GM18507 (cell line): ENCODE data around the gene HOXD4.

Experiments
- DNase-seq: peaks from one replicate; pipeline ENCODE4 v3.0.0; 2011; ENCODE audit warnings: low read depth; ENCODE audit not compliant: insufficient read length; ENCODE audit errors: extremely low spot score
- FAIRE-seq: peaks from 2 replicates; lab custom pipeline; 2011; peaks lifted over from hg19 to GRCh38; lab: Jason Lieb, UNC

The HOXD4 gene

DNA sequence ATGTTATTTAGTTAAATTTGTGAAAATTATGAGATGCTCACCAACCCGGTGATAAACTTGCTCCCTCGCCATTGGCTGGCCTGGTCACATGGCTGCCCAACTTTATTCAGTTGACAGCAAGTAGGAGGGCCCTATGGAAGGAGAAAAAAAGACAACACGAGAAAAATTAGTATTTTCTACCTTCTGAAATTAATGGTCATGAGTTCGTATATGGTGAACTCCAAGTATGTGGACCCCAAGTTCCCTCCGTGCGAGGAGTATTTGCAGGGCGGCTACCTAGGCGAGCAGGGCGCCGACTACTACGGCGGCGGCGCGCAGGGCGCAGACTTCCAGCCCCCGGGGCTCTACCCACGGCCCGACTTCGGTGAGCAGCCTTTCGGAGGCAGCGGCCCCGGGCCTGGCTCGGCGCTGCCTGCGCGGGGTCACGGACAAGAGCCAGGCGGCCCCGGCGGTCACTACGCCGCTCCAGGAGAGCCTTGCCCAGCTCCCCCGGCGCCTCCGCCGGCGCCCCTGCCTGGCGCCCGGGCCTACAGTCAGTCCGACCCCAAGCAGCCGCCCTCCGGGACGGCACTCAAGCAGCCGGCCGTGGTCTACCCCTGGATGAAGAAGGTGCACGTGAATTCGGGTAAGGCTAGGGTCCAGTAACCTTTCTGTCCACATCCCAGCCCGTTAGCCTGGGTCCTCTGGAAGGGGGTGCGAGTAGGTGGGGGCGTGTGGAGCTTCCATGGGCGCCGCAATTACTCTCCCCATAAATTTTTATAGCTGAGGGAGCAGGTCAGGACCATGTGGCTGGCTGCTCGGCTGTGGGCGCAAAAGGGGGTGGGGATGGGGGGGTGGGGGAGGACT is at the start of gene HOXD4:
TSS of gene HOXD4 (plus strand) at position 109 of the 846 bp plus-strand sequence. CDS start at position 193, 84 bp downstream.
- FAIRE-seq (no peak), DNase-seq (no peak)

DNA sequence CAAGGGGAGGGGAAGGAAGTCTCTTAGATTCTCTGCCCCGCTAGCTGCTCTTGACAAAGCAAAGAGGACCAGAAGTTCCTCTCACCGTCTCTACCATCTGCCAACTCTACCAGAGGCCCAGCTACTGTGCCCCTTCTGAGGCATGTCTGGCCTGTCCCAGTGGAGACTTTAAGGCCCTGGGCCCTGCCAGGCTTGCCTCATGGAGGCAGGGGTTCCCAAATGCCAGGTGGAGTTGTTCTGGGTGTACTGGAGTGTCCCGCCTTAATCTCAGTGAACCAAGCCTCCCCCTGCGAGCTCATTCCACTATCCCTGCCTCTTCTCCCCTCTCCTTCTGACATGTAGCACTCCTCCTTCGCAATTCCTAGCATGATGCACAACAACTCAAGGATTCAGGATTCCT is 49.5 kb upstream of the HOXD4 start:
- FAIRE-seq (no peak), DNase-seq (no peak)

DNA sequence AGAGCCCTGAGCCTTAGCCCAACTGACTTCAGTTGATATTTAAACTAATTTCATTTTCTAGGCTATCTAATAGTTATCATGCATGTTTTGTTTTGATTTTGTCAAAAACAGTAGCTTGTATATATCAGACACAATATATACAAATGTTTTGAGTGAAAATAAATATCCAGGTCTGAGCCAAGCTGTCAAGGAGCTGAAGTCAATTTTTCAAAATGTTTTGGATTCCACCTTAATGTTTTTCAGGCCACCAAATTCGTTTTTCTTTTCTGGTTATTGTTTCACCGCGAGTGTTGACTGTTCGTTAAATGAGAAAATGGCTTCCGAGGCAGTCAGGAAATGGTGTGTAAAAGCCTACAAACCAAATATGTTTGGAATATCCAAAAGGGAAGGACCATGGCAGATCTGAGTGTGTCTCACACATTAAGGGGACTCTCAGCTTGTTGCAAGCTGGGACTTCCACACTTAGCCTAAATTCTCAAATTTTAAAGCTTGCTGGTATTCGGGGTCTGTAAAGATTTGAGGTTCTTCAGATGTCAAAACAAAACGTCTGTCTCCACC is 49.0 kb upstream of the HOXD4 start:
- FAIRE-seq = no peak
- DNase-seq = no peak

DNA sequence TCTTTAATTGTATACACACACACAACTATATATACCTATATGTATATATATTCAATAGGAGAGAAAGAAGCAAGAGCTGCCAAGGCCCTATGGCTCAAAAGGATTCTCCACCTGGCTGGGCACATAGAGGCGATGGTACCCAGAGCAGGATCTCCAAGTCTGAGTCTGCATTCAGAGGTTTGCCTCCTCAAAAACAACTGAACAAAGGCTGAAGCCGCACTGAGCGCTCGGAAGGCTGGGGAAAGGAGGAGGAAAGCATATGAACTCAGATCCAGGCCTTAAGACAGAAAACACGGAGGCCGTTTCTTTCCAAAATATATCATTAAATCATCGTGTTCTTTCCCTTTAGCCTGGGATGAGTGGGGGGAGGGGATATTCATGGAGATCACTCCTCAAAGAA is 48.2 kb upstream of the HOXD4 start:
- no peak for FAIRE-seq

DNA sequence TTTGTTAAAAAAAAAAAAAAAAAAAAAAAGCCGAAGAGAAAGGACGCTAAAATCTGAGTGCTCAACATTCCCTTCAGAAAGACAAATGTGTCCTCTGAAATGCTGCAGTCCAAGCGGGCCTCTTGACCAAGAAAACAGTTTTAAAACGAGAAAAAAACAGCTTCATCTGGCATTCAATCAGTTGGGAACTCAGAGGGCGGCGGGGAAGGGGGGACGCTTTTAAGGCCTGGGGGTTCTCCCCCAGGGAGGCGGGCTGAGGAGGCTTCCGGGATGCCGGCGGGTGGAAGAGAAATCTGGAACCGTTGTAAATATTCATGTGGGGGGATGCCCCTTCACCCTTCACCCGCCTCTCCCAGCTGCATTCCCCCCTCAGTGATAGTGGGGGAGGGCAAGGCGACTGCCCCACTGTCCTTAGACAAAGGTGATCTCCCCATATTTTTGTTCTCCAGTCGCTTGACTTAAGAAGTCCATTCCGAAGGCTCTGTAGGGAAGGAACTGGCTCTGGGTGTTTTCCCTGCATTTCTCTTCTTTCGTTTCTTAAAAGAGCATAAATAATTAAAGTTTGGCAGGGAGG is 47.5 kb upstream of the HOXD4 start:
- no peak for FAIRE-seq
- no peak for DNase-seq

More for the DNA sequence above, 48.2 kb upstream of the HOXD4 start:
- no peak for DNase-seq

DNA sequence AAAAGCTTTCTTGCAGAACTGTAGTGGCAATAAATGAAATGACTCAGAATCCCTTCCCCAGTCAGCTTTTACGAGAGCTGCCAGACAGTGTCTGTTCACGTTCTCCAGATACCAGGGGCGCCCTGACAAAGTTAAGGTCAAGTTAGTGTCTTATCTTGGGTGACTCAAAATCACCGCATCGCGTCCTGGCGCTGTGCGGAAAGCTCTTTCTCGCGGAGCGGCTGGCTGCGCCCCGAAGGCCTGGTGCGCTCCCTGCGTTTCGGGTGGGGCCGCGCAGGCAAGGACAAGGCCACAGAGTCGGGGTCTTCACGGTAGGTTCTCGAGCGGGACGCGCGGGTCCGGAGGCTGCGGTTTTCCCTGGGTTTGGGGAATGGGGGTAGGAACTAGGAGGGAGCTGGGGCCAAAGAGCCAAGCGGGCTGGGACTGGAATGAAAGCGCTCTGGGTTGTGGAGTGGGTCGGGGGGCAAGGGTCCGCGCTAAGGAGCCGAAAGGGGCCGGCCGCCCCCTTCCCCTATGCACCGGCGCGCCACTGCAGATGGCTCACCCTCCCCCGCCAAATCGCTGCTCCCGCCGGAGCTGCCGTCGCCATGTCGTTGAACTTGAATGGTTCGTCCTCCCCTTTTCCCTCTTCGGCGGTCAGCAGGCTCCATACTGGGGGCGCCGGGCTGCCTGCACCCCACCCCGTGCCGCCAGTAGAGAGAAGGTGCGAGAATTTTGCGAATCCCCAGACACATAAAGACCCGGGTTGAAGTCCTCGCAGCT is 46.9 kb upstream of the HOXD4 start:
- DNase-seq (no peak), FAIRE-seq (no peak)

DNA sequence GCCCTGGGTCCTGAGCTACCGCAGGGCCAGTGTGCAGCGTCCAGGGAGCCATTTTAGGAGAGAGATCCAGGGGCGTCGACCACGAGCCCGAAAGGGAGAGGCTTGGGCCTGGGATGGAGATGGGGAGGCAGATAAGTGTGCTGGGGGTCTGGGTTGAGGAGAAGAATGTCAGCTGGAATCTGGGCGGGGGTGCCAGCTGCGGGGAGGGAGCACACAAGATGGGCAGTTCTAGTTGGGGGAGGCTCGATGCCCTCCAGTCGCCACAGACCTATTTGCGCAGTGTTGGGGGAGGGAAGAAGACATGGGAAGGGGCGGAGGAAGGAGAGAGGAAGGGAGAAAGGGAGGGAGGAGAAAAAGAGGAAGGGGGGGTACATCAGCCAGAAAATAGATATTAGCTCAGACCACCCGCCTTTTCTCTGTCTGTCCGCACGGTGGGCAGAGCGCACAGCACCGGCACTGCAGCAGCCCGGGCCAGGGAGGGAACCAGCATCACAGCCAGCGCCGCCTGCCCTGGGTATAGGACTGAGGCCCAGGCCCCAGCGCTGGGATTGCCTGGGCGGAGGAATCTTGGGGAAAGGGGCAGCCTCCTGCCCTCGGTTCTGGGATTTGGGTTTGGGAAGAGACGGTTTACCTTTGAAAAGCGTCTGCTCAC is 46.1 kb upstream of the HOXD4 start:
- no peak for DNase-seq
- FAIRE-seq = no peak

DNA sequence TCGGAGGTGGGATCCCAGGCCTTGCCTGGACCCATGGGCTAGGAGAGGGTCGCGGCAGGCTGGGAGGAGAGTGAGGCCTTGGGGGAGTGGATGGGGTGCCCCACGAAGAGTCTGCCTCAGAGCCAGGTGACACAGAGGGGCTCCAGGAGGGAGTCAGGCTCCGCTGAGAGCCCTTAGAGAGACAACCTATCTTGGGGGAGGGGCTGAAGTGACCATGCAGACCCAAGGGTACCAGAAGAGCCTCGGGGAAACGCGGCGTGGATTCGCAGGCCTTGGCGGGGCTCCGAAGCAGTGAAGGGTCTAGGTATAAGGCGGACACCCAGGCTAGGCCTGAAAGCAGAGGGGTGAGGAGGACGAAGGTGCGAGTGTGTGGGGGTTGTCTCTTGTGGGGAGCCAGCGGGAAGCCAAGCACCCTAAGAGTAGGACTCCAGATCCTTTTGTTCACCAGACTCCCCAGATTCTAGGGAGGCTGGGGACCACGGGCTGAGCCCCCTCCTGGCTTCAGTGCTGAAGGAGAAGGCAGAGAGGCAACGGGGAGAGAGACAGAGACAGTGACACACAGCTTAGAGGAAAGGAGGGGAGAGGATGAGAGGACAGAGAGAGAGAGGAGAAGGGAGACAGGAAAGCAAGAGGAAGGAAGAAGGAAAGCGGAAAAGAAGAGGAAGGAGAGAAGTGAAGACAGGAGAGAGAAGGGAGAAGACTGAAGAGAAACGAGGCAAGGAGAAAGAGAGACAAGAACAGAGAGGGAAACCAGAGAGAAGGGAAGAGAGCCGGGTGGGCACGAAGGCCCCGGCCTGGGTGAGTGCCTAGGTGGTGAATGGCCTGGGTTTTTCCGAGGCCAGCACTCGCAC is 45.4 kb upstream of the HOXD4 start:
- FAIRE-seq = no peak
- DNase-seq = no peak

DNA sequence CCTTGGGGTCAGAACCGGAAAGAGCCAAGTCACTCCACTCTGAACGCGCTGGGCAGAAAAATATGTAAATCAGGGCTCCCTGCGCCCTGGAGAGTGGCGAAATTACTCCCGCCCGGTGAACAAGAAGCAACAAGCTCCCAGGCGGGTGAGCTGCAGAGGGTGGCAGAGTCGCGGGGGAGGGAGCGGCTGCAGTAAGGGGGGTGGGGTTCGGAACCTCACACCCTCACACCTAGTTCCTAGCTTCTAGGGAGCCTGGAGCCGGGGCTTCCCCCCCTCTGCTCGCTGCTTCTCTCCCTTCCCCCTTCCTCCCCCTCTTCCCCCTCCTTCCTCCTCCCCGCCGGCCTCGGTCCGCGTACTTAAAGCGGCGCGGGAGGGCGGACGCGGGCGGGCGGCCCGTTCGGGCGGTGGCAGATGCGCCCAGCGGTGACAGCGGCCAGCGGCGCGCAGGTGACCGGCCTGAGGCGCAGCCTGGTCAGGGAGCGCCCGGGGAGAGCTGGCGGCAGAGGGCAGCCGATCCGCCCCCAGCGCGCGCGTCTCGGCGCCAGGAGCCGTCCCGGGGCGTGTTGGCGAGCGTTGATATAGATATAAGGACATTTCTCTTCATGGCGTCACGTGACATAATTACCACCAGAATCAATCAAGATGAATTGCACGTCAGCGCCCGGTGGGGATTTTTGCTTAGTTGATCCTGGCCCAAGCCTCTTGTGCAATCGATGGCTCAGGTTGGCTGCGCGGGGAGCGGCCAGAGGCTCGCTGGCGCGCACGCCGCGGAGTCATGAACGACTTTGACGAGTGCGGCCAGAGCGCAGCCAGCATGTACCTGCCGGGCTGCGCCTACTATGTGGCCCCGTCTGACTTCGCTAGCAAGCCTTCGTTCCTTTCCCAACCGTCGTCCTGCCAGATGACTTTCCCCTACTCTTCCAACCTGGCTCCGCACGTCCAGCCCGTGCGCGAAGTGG is 44.5 kb upstream of the HOXD4 start, which contains the start of gene HOXD11:
TSS of gene HOXD11 (plus strand) at position 700 of the 959 bp plus-strand sequence. CDS start at position 776, 76 bp downstream.
- no peak for DNase-seq
- no peak for FAIRE-seq

DNA sequence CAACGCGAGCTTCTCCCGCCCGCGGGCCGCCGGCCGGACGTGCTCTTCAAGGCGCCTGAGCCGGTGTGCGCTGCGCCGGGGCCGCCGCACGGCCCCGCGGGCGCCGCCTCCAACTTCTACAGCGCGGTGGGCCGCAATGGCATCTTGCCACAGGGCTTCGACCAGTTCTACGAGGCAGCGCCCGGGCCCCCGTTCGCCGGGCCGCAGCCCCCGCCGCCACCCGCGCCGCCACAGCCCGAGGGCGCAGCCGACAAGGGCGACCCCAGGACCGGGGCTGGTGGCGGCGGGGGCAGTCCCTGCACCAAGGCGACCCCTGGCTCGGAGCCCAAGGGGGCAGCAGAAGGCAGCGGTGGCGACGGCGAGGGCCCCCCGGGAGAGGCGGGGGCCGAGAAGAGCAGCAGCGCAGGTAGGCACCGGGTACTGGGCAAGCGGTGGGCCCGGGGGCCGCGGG is 43.6 kb upstream of the HOXD4 start:
- DNase-seq = no peak
- no peak for FAIRE-seq

DNA sequence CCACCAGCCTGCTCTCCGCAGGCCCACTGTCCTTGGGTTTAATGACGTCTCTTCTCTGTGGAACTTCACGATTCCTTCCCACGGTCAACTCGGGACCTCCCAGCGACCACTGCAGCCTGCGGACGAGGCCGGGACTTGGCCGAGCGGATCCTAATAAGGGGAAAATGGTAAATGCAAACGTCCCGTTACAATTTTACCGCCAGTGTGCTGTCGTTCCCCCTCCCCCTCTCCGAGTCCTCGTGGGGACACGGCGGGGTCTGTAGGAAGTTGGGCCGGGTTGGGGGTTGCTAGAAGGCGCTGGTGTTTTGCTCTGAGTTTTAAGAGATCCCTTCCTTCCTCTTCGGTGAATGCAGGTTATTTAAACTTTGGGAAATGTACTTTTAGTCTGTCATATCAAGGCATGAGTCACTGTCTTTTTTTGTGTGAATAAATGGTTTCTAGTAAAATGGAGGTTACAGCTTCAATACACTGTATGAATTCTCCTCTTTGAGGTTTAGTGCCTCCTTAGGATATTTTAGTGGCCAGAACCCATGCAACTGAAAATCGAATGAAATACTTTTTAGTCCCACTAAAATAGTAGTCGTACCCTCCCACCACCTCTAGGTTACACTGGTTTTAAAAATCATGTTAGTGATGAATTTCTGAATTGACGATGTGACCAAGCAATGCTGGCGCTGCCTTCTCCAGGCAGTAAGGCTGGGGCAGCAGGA is 42.0 kb upstream of the HOXD4 start:
- DNase-seq (no peak), FAIRE-seq (no peak)

DNA sequence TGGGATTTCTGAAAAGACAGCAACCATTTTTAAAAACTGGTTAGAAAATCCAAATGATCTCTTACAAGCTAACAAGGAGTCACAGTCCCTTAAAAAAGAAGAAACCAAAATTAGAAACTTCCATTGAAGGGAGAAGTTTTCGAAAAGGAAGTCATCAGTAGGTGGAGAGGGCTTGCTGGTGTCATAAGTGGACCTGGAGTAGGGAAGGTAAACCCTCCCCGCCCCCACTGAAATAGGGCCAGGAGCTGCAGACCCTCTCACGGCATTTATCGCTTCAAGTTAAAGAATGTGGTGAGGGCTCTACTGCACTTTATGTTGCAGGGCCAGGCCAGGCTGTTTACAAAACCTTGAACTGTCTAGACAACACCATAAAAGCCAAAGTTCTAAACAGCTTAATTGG is 41.4 kb upstream of the HOXD4 start:
- FAIRE-seq (no peak), DNase-seq (no peak)

DNA sequence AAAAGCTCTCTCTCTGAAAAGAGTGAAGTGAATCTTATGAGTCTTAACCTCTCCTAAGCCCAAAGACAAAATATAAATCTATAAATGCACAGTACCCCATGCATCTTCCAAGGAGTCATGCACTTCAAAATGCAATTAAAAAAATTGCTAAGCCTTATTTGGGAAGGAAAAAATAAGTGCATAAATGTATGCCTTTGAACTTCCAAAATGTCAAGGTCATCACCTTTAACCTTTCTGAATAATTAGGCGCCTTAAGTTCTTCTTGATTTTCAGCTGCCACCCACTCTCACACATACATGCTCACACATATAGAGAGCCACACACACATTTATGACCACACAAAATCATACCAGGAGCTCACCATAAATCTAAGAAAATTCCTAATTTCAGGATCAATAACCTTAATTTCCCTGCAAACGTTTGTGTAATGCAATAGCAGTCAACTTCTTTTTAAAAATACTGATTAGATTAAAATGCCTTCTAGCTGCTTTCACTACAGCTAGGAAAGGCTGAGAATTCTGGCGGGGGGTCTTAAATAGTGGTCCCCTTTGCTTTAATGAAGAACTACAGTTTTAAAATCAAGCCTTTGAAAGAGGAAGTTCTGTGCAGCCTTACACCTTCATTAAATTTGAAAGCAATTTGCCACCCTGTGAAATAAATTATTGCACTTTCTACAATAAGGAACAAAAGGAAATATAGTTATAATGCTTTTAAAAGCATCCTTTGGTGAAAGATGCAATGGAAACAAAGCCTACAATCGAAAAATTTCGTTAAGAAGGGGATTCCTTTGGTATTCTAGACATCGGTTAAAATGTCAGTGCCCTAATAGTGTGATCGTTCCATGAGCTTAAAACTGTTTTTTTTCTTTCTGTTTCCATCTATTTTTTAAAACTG is 40.7 kb upstream of the HOXD4 start:
- DNase-seq (no peak), FAIRE-seq (no peak)

DNA sequence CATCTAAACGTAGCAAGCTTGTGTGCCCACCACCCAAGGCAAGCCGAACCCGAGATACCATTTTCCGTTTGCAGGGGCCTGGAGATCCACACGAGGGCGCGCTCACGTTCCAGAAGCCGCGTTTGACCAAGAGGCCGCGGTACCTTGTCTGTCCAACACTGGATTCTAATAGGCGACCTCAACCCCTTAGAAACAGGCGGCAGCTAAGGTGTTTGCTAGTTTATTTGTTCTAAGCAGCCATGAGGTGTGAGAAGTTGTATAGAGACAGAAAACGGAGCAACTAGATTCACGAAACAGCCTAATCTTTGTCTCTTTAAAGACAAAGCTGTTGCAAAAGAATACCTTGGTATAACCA is 40.1 kb upstream of the HOXD4 start:
- FAIRE-seq (peak; percentile 50), DNase-seq (no peak)

DNA sequence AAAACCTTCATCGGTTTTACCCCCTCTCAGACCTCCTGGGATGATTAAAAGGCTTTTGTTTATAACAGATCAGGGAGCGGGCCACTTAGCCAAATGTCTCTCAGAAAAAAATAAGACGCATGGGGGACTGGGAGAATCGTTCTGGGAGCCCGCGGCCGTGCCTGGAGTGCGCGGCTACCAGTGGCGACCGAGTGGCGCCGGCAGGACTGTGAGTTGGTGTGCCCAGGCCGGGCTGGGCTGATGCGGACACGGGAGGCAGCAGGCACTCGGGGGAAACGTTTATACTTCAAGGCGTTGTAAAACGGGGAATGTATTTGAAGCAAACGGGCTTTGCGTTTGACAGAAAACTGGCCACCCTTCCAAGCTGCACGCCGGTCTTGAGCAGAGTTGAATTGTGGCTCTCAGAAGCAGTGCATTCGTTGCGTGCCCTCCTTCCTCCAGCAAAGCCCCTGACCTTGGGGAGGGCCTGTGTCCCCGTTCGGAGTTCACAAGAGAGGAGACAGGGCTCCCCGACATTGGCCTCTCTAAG is 39.4 kb upstream of the HOXD4 start:
- no peak for FAIRE-seq
- no peak for DNase-seq
